ENCODE measurements around the gene LMO2. TPM values are rescaled to one million over a fixed set of nuclear protein-coding genes. Genes with fewer than 3 reads are reported as not detected.

The LMO2 gene
- total RNA-seq, 1 experiment from 2014 or later: 0.33 TPM

DNA sequence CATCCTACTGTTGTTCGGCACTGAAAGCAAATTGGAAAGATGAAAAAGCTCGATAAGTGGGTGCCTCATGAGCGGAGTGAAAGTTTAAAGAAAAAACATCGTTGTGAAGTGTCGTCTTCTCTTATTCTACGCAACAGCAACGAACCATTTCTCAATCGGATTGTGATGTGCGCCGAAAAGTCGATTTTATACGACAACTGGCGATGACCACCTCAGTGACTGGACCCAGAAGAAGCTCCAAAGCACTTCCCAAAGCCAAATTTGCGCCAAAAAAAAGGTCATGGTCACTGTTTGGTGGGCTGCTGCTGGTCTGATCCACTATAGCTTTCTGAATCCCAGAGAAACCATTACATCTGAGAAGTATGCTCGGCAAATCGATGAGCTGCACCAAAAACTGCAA lies 59.2 kb downstream of the LMO2 start:
- H3K27ac Mint-ChIP-seq: no peak overlapping the region
- no peaks in the 10 kb centered on the region for H3K9me3 ChIP-seq (ENCODE audit: control insufficient read depth, low read depth, low read length)
- no peak overlapping the region for H3K23ac ChIP-seq (ENCODE audit: insufficient read length, low read depth, low read length)
- no peak overlapping the region for H4K5ac ChIP-seq (ENCODE audit: insufficient read length, low read depth, low read length)
- no peak overlapping the region for H3K9ac ChIP-seq (ENCODE audit: extremely low read depth, insufficient read length, low read length)
- H3K4me3 Mint-ChIP-seq: no peak overlapping the region
- no peaks in the 10 kb centered on the region; a peak in 1 of 5 replicates for H3K9me3 Mint-ChIP-seq
- peaks cover 7% of the 10 kb centered on the region; the same call in 1 of the 2 replicates for H3K27me3 ChIP-seq (ENCODE audit: insufficient read depth, low read length)
- no peak overlapping the region for H3K4ac ChIP-seq (ENCODE audit: low read depth, low read length)
- TF ChIP-seq, protein P1, sequence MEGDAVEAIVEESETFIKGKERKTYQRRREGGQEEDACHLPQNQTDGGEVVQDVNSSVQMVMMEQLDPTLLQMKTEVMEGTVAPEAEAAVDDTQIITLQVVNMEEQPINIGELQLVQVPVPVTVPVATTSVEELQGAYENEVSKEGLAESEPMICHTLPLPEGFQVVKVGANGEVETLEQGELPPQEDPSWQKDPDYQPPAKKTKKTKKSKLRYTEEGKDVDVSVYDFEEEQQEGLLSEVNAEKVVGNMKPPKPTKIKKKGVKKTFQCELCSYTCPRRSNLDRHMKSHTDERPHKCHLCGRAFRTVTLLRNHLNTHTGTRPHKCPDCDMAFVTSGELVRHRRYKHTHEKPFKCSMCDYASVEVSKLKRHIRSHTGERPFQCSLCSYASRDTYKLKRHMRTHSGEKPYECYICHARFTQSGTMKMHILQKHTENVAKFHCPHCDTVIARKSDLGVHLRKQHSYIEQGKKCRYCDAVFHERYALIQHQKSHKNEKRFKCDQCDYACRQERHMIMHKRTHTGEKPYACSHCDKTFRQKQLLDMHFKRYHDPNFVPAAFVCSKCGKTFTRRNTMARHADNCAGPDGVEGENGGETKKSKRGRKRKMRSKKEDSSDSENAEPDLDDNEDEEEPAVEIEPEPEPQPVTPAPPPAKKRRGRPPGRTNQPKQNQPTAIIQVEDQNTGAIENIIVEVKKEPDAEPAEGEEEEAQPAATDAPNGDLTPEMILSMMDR (conservative IDR thresholded peaks at IDR 0.05): no peak
- H3K27ac ChIP-seq (ENCODE audit: insufficient read length, low read depth, low read length): no peak overlapping the region
- DNase-seq: no peak
- H3K56ac ChIP-seq (ENCODE audit: insufficient read length, low read depth, low read length): no peak overlapping the region
- H3K23me2 ChIP-seq (ENCODE audit: insufficient read length, low read depth, low read length, poor library complexity, severe bottlenecking): peaks cover 9% of the 10 kb centered on the region
- H3K79me1 ChIP-seq (ENCODE audit: insufficient read depth, low read depth, low read length, poor library complexity, severe bottlenecking): no peaks in the 10 kb centered on the region
- no peak overlapping the region for H3T11ph ChIP-seq (ENCODE audit: low read length)
- no peak overlapping the region for H2BK120ac ChIP-seq (ENCODE audit: low read depth, low read length, poor library complexity, severe bottlenecking)
- no peak overlapping the region for H4K8ac ChIP-seq (replicated peaks; ENCODE audit: insufficient read length, low read depth, low read length)
- no peaks in the 10 kb centered on the region for H3K79me2 ChIP-seq (ENCODE audit: insufficient read depth, low read length)
- H4K91ac ChIP-seq (ENCODE audit: insufficient read length, low read depth, low read length): no peak overlapping the region
- no peak overlapping the region for H2BK20ac ChIP-seq (ENCODE audit: low read depth, low read length, poor library complexity, severe bottlenecking)
- no peak overlapping the region for H2AK5ac ChIP-seq (ENCODE audit: insufficient read length, low read length)
- H2AFZ ChIP-seq (ENCODE audit: low read length): no peak overlapping the region
- H2BK5ac ChIP-seq (ENCODE audit: insufficient read length, low read length): no peak overlapping the region
- peaks cover 3 to 4% of the 10 kb centered on the region in 2 experiments; a peak in 2 of 4 replicates for H3K4me1 Mint-ChIP-seq
- no peak overlapping the region for H3K18ac ChIP-seq (ENCODE audit: insufficient read length, low read depth, low read length)
- no CpG with 5 or more reads among the region's 16 CpGs for WGBS (ENCODE audit: extremely low coverage, insufficient read length, low lambda C conversion rate)
- H3K27me3 Mint-ChIP-seq (ENCODE audit: low read depth): peaks cover 41% of the 10 kb centered on the region
- H4K20me1 ChIP-seq (ENCODE audit: control insufficient read depth, insufficient read depth, insufficient read length): no peaks in the 10 kb centered on the region
- H2BK15ac ChIP-seq (ENCODE audit: low read depth, low read length): no peak overlapping the region
- no peaks in the 10 kb centered on the region for H3K4me1 ChIP-seq (ENCODE audit: insufficient read depth, low read length)
- H3K4me2 ChIP-seq (ENCODE audit: insufficient read depth, insufficient read length, low read length): no peak overlapping the region
- no peaks in the 10 kb centered on the region for H3K36me3 Mint-ChIP-seq (ENCODE audit: insufficient read depth in 1 of 3, low read depth in 3 of 3)
- no peak overlapping the region for H3K14ac ChIP-seq (ENCODE audit: insufficient read depth, low read length)
- H2BK12ac ChIP-seq (ENCODE audit: insufficient read length, low read depth, low read length): no peak overlapping the region

Data from H9 (cell line).